Effector memory CD4-positive, alpha-beta T cell (primary cell): ENCODE measurements around the gene ARHGEF17.

Experiments
- DNase-seq, 3 donors: peaks; one replicate each; pipeline ENCODE4 v3.0.0-alpha.2; 2020
- H3K27ac ChIP-seq: 2 replicates; pipeline ENCODE4 v1.7.0; 2013; ENCODE audit warnings: mild to moderate bottlenecking, low read length, moderate library complexity; ENCODE audit not compliant: insufficient read depth, poor library complexity, severe bottlenecking
- H3K27me3 ChIP-seq: replicated peaks from 2 replicates; pipeline ENCODE4 v1.7.0; 2013; ENCODE audit warnings: mild to moderate bottlenecking, low read length; ENCODE audit not compliant: insufficient read depth, control insufficient read depth, poor library complexity, severe bottlenecking
- H3K36me3 ChIP-seq: 2 replicates; pipeline ENCODE4 v1.7.0; 2013; ENCODE audit warnings: mild to moderate bottlenecking, low read length, moderate library complexity; ENCODE audit not compliant: control insufficient read depth, insufficient read depth
- H3K4me1 ChIP-seq: 2 replicates; pipeline ENCODE4 v1.7.0; 2013; ENCODE audit warnings: low read length, mild to moderate bottlenecking; ENCODE audit not compliant: control insufficient read depth, insufficient read depth, poor library complexity, severe bottlenecking
- H3K4me3 ChIP-seq: 2 replicates; pipeline ENCODE4 v1.7.0; 2013; ENCODE audit warnings: low read length, low read depth, mild to moderate bottlenecking; ENCODE audit not compliant: insufficient read depth, poor library complexity, severe bottlenecking
- H3K9me3 ChIP-seq: 2 replicates; pipeline ENCODE4 v1.7.0; 2013; ENCODE audit warnings: mild to moderate bottlenecking, low read length, moderate library complexity; ENCODE audit not compliant: control insufficient read depth

Gene ARHGEF17

DNA sequence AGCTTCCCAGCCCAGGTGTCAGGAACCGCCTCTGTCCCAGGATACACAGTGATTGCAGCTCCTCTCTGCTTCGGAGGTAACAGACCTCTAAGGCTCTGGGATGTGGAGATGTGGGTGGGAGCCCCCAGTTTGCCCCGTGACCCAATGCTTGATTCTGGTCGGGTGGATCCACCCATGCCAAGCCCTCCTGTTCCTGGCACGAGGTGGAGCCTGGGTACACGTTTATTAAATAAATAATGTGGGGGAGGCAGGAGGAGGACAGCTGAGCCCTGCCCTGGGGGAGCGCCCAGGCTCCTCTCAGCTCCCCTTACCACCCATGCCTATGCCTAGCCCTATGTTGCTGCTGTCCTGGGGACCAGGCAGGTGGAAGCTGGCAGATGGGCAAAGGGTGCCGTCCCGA, 16.0 kb downstream of the ARHGEF17 start:
- Histone ChIP-seq H3K4me1 (no peaks in the 10 kb centered on the region), H3K27me3 (no peaks in the 10 kb centered on the region), H3K27ac (no peak overlapping the region), H3K9me3 (no peaks in the 10 kb centered on the region), H3K4me3 (no peak overlapping the region), H3K36me3 (no peaks in the 10 kb centered on the region)
- DNase-seq: no peak

DNA sequence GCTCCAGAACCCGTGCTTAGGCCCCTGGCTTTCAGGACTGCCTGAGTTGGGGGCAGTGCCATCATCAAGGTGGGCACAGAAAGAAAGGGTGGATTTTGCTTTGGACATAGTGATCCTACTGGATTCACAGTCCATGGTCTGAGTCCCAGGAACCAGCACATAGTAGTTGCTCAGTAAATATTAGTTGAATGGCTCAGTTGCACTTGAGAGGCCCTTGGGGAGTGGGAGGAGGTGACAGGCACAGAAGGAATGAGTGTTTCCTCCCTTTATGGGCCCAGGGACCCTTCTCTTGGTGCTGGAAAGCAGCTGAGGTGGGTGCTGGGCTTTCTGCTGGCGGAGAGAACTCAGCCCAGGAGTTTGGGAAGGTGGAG, 16.6 kb downstream of the ARHGEF17 start:
- Histone ChIP-seq H3K36me3 (no peaks in the 10 kb centered on the region), H3K9me3 (no peaks in the 10 kb centered on the region), H3K4me1 (no peaks in the 10 kb centered on the region), H3K27ac (no peak overlapping the region), H3K27me3 (no peaks in the 10 kb centered on the region), H3K4me3 (no peak overlapping the region)
- DNase-seq: no peak

DNA sequence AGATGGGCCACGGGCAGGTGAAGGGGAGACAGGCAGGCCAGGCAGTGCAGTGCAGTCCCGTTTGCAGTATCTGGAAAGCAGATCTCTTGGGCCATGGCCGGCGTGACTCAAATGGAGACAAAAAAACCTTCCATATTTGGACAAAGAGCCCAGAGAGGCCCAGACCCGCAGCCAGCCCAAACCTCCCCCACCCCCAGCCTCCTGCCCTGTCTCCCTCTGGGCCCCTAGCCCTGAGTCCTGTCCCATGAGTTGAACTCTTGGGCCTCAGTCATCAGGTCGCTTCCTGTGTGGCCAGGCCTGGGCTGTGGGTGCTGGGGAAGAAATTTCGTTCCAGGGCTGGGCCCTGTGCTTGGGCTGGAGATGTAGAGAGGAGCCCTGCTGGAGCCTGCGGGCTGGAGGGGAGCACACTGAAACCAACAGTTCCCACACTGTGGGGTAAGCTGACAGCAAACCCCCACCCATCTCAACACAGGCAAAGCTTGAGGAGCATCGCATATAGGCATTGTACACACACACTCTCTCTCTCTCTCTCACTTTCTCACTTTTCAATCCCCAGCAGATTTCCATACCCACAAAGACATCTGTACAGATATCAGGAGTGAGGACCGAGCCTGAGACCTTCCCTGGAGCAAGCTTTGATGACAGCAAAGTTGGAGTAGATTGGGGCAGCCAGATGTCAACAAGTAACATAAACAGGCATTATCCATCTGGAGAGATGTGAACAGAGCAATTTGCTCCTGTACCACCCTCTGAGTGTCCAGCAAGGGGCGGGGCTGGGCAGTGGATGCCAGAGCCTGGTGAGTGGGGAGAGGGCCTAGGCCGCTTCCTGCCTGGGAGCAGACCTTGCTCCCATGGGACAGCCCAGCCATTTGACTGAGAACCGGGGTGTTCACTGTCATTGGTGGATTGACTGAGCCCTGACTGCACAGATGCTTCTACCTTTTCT, 17.2 kb downstream of the ARHGEF17 start:
- no peaks in the 10 kb centered on the region for H3K4me1 ChIP-seq
- no peaks in the 10 kb centered on the region for H3K36me3 ChIP-seq
- DNase-seq: no peak
- no peaks in the 10 kb centered on the region for H3K27me3 ChIP-seq
- H3K4me3 ChIP-seq: no peak overlapping the region
- H3K27ac ChIP-seq: no peak overlapping the region
- no peaks in the 10 kb centered on the region for H3K9me3 ChIP-seq

DNA sequence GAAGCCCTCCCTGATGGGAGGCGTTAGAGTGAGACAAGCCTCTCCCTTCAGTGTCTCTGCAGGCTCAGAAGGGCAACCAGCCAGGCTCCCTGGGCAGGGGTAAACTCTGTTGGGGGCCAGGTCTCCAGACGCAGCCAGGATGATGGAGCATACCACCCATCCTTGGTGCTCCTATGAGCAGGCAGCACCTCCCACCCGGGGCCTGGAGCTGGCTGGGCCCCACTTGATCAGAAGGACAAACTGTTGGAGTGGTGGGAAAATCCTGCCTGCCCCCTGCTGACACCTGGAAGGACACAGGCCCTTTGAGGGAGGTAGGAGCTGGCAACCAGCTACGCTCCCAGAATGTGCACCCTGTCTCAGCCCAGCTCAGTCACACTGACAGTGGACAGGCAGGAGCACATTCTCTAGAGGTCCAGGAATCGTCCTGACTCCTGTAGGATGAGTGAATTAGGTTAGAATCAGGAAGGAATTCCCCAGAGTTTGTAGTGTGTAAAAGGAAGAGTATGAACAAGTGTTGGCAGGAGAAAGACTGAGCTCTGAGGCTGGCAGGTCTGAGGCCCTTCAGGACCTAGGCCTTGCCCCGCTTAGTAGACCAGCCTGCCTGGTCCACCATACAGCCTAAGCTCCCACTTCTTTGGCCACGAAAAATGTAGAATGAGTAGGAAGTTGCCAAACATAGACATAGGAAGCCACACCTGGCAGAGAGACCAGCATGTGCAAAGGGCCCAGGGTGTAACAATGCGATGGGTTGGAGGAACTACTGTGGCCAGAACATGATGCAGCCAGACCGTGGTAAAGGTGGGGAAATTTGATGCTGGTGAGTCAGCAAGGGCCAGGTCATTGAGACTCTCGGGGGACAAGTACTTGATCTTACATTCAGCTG, 19.1 kb downstream of the ARHGEF17 start:
- Histone ChIP-seq H3K9me3 (no peaks in the 10 kb centered on the region), H3K4me1 (no peaks in the 10 kb centered on the region), H3K4me3 (no peak overlapping the region), H3K36me3 (no peaks in the 10 kb centered on the region), H3K27ac (no peak overlapping the region), H3K27me3 (no peaks in the 10 kb centered on the region)
- DNase-seq: no peak

DNA sequence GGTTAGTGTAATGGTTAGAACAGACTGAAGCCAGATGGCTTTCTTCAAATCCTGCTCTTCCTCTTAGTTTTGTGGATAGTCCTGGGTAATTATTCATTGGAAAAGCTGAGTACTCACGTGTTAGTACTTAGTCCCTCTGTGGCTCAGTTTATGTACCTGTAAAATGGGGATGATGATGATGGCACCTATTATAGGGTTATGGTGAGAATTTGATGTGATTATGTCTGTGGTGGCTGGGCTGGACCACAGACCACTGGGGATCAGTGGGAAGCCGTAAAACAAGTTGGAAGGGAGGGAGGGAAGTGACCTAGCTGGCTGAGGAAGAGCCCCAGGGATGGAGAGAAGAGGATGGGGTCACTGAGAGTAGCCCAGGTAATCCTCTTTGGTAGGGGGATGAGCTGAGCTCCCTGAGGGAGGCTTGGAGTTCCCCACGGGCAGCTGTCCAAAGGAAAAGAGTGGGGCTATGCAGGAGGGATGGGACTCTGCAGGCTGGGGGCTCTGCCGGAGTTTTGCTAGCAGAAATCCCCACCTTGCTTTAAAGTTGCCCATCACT, 19.8 kb downstream of the ARHGEF17 start:
- Histone ChIP-seq H3K9me3 (no peaks in the 10 kb centered on the region), H3K27me3 (no peaks in the 10 kb centered on the region), H3K4me3 (no peak overlapping the region), H3K36me3 (no peaks in the 10 kb centered on the region), H3K27ac (no peak overlapping the region), H3K4me1 (no peaks in the 10 kb centered on the region)
- DNase-seq: no peak

DNA sequence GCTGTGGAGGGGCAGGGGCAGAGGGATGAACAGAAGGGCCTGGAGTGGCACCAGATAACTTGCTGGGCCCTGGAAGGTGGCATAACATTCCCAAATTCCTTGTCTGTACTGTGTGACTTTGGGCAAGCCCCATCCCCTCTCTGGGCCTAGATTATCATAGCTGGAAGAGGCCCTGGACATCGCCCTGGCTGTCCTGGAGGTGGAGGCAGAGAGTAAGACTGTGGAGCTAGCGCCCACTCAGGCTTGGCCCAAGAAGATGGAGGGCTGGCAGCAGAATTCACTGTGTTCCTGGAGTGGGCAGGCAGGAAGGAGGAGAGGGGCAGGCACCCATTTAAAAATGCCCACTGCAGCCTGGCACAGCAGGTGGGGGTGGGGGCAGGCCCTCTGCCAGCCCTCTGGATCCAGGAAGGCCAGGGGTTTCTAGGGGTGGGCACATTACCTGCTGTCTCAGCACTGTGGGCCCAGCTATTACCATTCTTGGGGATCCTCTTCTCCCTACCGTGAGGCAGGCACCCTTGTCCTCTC, 22.6 kb downstream of the ARHGEF17 start:
- no peak for DNase-seq
- H3K9me3 ChIP-seq: no peaks in the 10 kb centered on the region
- no peaks in the 10 kb centered on the region for H3K4me1 ChIP-seq
- no peak overlapping the region for H3K4me3 ChIP-seq
- no peak overlapping the region for H3K27ac ChIP-seq
- H3K36me3 ChIP-seq: no peaks in the 10 kb centered on the region
- no peaks in the 10 kb centered on the region for H3K27me3 ChIP-seq

DNA sequence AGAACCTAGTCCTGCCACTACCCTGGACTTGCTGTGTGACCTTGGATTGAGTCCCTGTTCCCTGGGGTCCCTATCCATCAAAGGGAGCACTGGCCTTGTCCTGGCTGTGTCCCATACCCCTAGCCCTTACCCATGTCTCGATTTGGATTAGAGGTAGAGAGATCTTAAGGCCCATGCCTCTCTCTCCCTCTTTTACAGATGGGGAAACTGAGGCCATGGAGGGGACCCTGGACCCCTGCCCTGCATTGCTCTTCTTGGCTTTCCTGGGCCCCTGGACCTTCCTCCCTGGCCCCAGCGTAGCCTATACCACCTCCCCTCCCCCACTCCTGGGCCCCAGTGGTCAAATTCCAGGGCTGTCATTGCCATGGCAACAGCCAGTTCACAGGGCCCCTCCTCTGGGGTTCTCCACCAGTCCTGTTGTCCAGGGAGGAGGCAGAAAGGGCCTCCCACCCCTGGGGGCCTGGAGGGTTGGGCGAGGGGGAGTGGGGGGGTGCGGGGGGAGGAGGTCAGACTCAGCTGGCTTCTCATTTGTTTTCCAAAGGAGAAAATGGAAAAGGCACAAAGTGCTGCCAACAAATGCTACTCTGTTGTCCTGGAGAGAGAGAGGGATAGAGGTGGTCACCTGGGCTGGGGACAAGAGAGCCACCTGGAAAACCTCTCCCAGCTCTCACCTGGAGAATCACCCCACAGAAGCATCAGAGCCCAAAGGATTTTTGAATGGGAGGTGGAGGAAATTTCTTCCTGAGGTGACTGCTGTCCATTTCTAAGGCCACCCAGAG, 23.3 kb downstream of the ARHGEF17 start:
- H3K4me1 ChIP-seq: no peaks in the 10 kb centered on the region
- DNase-seq: no peak
- H3K27ac ChIP-seq: no peak overlapping the region
- H3K27me3 ChIP-seq: no peaks in the 10 kb centered on the region
- no peak overlapping the region for H3K4me3 ChIP-seq
- H3K36me3 ChIP-seq: no peaks in the 10 kb centered on the region
- H3K9me3 ChIP-seq: no peaks in the 10 kb centered on the region

DNA sequence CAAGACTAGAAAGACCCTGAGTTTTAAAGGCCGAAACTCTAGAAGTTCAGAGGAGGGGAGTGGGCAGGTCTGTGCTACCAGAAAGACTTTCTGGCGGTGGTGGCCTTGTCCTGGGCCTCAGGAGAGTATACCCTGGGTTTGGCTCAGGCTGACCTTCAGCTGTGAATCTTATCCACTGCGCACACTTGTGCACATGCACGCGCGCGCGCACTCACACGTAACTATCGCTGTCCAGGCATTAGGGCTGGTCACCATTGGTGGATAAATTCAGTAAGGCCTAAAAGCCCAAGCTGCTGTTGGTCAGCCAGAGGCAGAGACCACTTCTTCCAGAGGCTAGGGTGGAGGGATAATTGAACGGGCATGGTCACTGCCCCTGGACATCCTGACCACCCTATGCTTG, 25.1 kb downstream of the ARHGEF17 start:
- H3K27me3 ChIP-seq: no peaks in the 10 kb centered on the region
- no peak overlapping the region for H3K27ac ChIP-seq
- H3K4me3 ChIP-seq: no peak overlapping the region
- H3K4me1 ChIP-seq: no peaks in the 10 kb centered on the region
- H3K9me3 ChIP-seq: no peaks in the 10 kb centered on the region
- no peaks in the 10 kb centered on the region for H3K36me3 ChIP-seq
- DNase-seq: no peak

DNA sequence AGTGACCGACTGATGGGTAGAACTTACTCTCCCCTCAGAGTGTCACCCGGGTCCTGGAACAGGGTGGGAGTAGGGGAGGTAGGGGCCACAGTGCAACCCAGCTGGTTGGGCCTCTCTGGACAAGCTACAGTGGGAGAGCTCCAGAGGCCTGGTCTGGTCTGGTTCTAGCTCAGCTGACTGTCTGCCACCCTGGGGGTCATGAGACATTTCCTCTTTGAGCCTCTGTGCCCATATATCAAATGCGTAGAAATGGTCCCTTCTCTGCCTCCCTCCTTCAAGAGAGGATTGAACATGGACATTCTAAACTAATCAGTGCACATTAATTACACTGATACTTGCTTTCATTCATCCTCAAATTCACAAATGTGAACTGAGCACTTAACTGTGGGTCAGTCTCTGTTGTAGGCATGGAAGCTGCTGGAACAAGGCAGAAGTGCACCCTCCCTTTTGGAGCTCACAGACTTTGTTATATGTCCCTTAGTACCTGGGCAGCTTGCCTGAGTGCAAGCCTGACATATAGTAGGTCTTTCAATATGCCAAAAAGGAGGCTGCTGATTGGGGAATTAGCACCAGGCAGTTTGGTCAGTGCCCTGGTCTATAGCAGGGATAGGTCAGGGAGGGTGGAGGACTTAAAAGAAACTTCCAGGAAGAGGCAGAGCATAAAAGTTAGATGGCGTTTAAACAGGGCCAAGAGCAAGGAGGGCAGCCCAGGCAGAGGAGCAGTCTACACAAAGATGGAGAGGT, 25.7 kb downstream of the ARHGEF17 start:
- Histone ChIP-seq H3K27ac (no peak overlapping the region), H3K4me1 (no peaks in the 10 kb centered on the region), H3K4me3 (no peak overlapping the region), H3K9me3 (no peaks in the 10 kb centered on the region), H3K36me3 (no peaks in the 10 kb centered on the region), H3K27me3 (no peaks in the 10 kb centered on the region)
- no peak for DNase-seq
